ENCODE measurements around the gene COL3A1.

The COL3A1 gene

GRCh38 chr2:189012351-189012750 is 38.2 kb downstream of the COL3A1 start:
- TF ChIP-seq PKNOX1 (IDR thresholded peaks at IDR 0.05) (no peak), FOXA1 (IDR thresholded peaks at IDR 0.05) (no peak), TARDBP (IDR thresholded peaks at IDR 0.05) (no peak), FOXK2 (IDR thresholded peaks at IDR 0.05) (no peak), BHLHE40 (IDR thresholded peaks at IDR 0.05; ENCODE audit: borderline replicate concordance) (no peak), HDGF (IDR thresholded peaks at IDR 0.05; ENCODE audit: borderline replicate concordance) (no peak), ELF4 (IDR thresholded peaks at IDR 0.05) (no peak), LEF1 (IDR thresholded peaks at IDR 0.05; ENCODE audit: borderline replicate concordance) (no peak), ZNF384 (IDR thresholded peaks at IDR 0.05) (no peak), NFRKB (IDR thresholded peaks at IDR 0.05) (no peak), L3MBTL2 (conservative IDR thresholded peaks at IDR 0.05) (no peak), SP1 (IDR thresholded peaks at IDR 0.05) (no peak), ARNT (IDR thresholded peaks at IDR 0.05) (no peak), FOXM1 (IDR thresholded peaks at IDR 0.05; ENCODE audit: borderline replicate concordance) (no peak), CTBP1 (IDR thresholded peaks at IDR 0.05; ENCODE audit: borderline replicate concordance) (no peak), SUZ12 (IDR thresholded peaks at IDR 0.05) (no peak)
- CTCF ChIA-PET: no interaction called here
- DNase-seq (ENCODE audit: extremely low spot score): no peak
- POLR2A ChIA-PET: no interaction called here

- POLR2A ChIA-PET: no interaction called here
- DNase-seq (ENCODE audit: extremely low spot score): no peak
- TF ChIP-seq NFRKB (IDR thresholded peaks at IDR 0.05): no peak
- no peak for TF ChIP-seq CTBP1 (IDR thresholded peaks at IDR 0.05; ENCODE audit: borderline replicate concordance)
- CTCF ChIA-PET: no interaction called here
These were observed 38.9 kb downstream of the COL3A1 start for GRCh38 chr2:189013031-189013430.

DNA sequence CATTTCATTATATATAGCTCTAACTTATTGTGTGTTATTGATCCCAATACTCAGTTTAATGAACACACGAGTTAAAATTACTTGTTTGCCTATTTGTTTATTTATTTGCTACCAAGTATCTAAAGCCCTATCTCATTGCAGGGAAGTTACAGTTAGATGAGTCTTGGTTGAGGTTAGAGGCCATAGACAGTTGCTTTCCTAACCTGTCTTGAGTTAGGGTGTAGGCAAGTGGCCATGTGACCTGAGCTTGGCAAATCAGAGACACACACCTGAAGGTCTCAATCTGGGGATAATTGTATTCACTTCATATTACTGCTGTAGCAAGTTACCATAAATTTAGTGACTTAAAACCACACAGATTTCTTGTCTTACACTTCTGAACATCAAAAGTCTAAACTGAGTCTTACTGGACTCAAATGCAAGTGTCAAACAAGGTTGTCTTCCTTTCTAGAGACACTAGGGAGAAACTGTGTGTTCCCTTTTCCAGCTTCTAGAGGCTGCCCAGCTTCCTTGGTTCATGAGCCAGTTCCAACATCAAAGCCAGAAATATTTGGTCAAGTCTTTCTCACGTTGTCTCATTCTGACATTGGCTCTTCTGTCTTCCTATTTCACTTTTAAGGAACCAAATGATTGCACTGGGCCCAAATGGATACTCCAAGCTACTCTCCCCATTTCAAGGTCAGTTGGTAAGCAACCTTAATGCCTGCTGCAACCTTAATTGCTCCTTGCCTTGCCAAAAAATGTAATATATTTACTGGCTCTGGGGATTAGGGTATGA is 39.7 kb downstream of the COL3A1 start:
- no peak for TF ChIP-seq BHLHE40 (IDR thresholded peaks at IDR 0.05; ENCODE audit: borderline replicate concordance)
- TF ChIP-seq NFRKB (IDR thresholded peaks at IDR 0.05): no peak
- no peak for TF ChIP-seq CTBP1 (IDR thresholded peaks at IDR 0.05; ENCODE audit: borderline replicate concordance)
- TF ChIP-seq ARNT (IDR thresholded peaks at IDR 0.05): no peak
- no peak for TF ChIP-seq FOXM1 (IDR thresholded peaks at IDR 0.05; ENCODE audit: borderline replicate concordance)
- TF ChIP-seq PKNOX1 (IDR thresholded peaks at IDR 0.05): no peak
- no peak for TF ChIP-seq TARDBP (IDR thresholded peaks at IDR 0.05)
- no peak for TF ChIP-seq SP1 (IDR thresholded peaks at IDR 0.05)
- no peak for TF ChIP-seq ELF4 (IDR thresholded peaks at IDR 0.05)
- TF ChIP-seq FOXK2 (IDR thresholded peaks at IDR 0.05): no peak
- TF ChIP-seq ZNF384 (IDR thresholded peaks at IDR 0.05): no peak
- no peak for TF ChIP-seq FOXA1 (IDR thresholded peaks at IDR 0.05)
- no peak for TF ChIP-seq LEF1 (IDR thresholded peaks at IDR 0.05; ENCODE audit: borderline replicate concordance)
- no peak for TF ChIP-seq HDGF (IDR thresholded peaks at IDR 0.05; ENCODE audit: borderline replicate concordance)
- TF ChIP-seq L3MBTL2 (conservative IDR thresholded peaks at IDR 0.05): no peak
- TF ChIP-seq SUZ12 (IDR thresholded peaks at IDR 0.05): no peak
- POLR2A ChIA-PET: no interaction called here
- CTCF ChIA-PET: no interaction called here
- no peak for DNase-seq (ENCODE audit: extremely low spot score)

DNA sequence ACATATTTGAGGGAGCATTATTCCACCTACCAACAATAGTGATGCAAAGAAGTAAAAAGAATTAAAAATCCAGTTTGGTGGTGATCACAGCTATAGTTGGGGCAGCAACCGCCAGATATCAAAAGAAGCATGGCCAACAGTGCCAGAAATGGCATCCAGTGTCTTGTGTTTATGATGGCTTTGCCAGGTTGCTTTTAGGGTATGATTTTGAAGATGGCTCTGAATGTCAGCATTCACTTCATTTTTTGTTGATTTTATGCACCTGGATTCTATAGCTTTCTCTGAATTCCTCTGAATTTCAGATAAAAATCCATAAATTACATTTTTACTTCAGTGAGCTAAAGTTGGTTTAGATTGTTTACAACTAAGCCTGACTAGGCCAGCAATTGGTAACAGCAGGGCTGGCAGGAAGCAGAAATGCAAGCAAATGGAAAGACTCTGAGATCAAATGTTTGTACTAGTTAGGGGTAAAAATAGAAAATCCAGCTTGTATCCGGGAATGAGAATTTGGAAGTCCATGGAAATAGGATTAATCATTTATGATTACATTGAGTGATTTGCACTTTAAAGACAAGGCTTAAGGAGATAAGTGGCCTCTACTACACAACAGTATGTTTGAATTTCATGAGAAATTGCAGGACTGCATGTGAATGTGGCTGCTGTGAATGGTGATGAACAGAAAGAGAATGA is 40.4 kb downstream of the COL3A1 start:
- ChIA-PET CTCF (interaction anchor here (0.7 kb wide), 1 partner anchor 389 kb away, joined by 3 read pairs; no protein-coding TSS in a partner anchor), POLR2A (no interaction called here)
- no peak for DNase-seq (ENCODE audit: extremely low spot score)
- TF ChIP-seq CTBP1 (IDR thresholded peaks at IDR 0.05; ENCODE audit: borderline replicate concordance) (no peak), FOXM1 (IDR thresholded peaks at IDR 0.05; ENCODE audit: borderline replicate concordance) (no peak), HDGF (IDR thresholded peaks at IDR 0.05; ENCODE audit: borderline replicate concordance) (no peak), PKNOX1 (IDR thresholded peaks at IDR 0.05) (no peak)

DNA sequence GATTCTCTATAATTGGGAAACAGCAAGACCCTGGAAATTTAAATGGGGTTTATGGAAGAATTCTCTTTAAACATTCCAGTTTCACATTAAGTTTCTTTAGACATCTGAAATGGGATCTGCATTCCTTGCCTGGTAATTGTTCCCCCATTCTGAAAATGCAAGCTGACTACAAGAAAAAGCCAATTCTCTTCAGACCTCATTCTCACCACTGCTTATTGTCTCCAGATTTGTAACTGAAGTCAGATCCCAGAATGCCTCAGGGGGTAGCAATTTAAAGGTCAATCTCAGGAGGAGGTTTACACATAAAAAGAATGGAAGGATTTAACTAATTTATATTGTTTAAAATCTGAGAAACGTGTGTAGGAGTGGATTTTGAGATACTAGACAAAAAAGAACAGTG is 41.2 kb downstream of the COL3A1 start:
- ChIA-PET CTCF (no interaction called here), POLR2A (no interaction called here)
- TF ChIP-seq SUZ12 (IDR thresholded peaks at IDR 0.05) (no peak), NFRKB (IDR thresholded peaks at IDR 0.05) (no peak)
- DNase-seq (ENCODE audit: extremely low spot score): no peak

DNA sequence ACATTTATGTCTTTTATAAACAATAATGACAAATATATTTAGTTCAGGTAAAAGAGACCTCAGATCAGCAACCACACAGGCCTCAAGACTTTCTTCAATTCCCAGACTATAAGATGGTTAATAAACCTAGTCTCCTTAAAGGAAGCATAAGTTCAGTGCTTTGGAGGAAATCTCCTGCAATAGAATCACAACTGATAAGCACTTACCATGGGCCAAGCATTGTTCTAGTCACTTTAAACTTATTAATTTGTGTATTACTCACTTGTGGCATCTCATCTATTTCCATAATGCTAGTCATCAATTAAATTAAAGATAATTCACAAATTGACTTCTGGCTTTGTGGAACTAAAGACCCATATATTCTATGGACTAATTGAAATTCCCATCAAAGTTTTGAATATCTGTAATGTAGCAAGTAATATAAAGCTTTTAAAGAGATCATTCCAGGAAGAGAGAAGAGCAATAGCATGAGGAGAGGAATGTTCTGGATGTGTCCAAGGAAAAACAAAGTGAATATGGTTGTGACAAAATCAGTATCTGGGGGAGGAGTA is 42.2 kb downstream of the COL3A1 start:
- CTCF ChIA-PET: no interaction called here
- POLR2A ChIA-PET: no interaction called here
- DNase-seq (ENCODE audit: extremely low spot score): no peak
- no peak for TF ChIP-seq SP1 (IDR thresholded peaks at IDR 0.05)
- TF ChIP-seq L3MBTL2 (conservative IDR thresholded peaks at IDR 0.05): no peak
- TF ChIP-seq FOXK2 (IDR thresholded peaks at IDR 0.05): no peak
- TF ChIP-seq BHLHE40 (IDR thresholded peaks at IDR 0.05; ENCODE audit: borderline replicate concordance): no peak
- TF ChIP-seq FOXA1 (IDR thresholded peaks at IDR 0.05): no peak
- no peak for TF ChIP-seq ZNF384 (IDR thresholded peaks at IDR 0.05)
- TF ChIP-seq FOXM1 (IDR thresholded peaks at IDR 0.05; ENCODE audit: borderline replicate concordance): no peak
- TF ChIP-seq ELF4 (IDR thresholded peaks at IDR 0.05): no peak
- TF ChIP-seq PKNOX1 (IDR thresholded peaks at IDR 0.05): no peak
- TF ChIP-seq CTBP1 (IDR thresholded peaks at IDR 0.05; ENCODE audit: borderline replicate concordance): no peak
- no peak for TF ChIP-seq TARDBP (IDR thresholded peaks at IDR 0.05)

Data from HEK293T (cell line).